ENCODE results near the gene INTS15. TPM values are rescaled to one million over a fixed set of nuclear protein-coding genes. Genes with fewer than 3 reads are reported as not detected.

Gene INTS15
- polyA plus RNA-seq, 1 donor (not counting 4 experiments of a cell fraction or from before 2014, with no cell fraction given): 11.9 TPM

GRCh38 chr7:6648815-6649104 lies 58.9 kb downstream of the INTS15 start:
- DNase-seq (ENCODE audit: low read depth, low spot score): no peak
- H3K27me3 ChIP-seq (ENCODE audit: control insufficient read depth, extremely low read depth, insufficient read depth, low read length): no peaks in the 10 kb centered on the region
- H3K4me1 ChIP-seq (ENCODE audit: control insufficient read depth, extremely low read depth, insufficient read depth, low read length): no peaks in the 10 kb centered on the region
- no peak for TF ChIP-seq EZH2 (IDR thresholded peaks at IDR 0.05; ENCODE audit: low read length)
- TF ChIP-seq CTCF (optimal IDR thresholded peaks at IDR 0.05 in 1 of 3, IDR thresholded peaks at IDR 0.05 in 1 of 3, conservative IDR thresholded peaks at IDR 0.05 in 1 of 3; ENCODE audit: extremely low read depth in 1 of 3, insufficient read depth in 2 of 3, low read length in 3 of 3): no peak
- no peaks in the 10 kb centered on the region for H4K20me1 ChIP-seq (ENCODE audit: control insufficient read depth, extremely low read depth, insufficient read depth, low read length)
- H3K4me2 ChIP-seq (ENCODE audit: control insufficient read depth, extremely low read depth, insufficient read depth, low read depth, low read length): no peak overlapping the region
- H3K79me2 ChIP-seq (ENCODE audit: control insufficient read depth, insufficient read depth, low read length): no peaks in the 10 kb centered on the region
- H3K9me3 ChIP-seq (ENCODE audit: control insufficient read depth, low read depth, low read length): no peaks in the 10 kb centered on the region
- no peak for FAIRE-seq
- H3K27ac ChIP-seq (ENCODE audit: control insufficient read depth, insufficient read depth, low read length): no peak overlapping the region
- H2AFZ ChIP-seq (ENCODE audit: control insufficient read depth, low read length): no peak overlapping the region
- peaks cover 17 to 21% of the 10 kb centered on the region in 2 experiments for H3K36me3 ChIP-seq (ENCODE audit: control insufficient read depth in 2 of 2, extremely low read depth in 1 of 2, insufficient read depth in 2 of 2, low read length in 2 of 2)
- no peaks in the 10 kb centered on the region for H3K9me1 ChIP-seq (ENCODE audit: control insufficient read depth, extremely low read depth, insufficient read depth, low read length)
- no peak overlapping the region for H3K4me3 ChIP-seq (ENCODE audit: control insufficient read depth in 2 of 3, extremely low read depth in 1 of 3, insufficient read depth in 2 of 3, low read depth in 1 of 3, low read length in 3 of 3)
- dilution Hi-C loops (cut with MboI; ENCODE audit: extremely low pct_ligation_motif_present, low sequenced_read_pairs): no loop called here
- no peak overlapping the region for H3K9ac ChIP-seq (ENCODE audit: control insufficient read depth, extremely low read depth, insufficient read depth, low read length)

- TF ChIP-seq CTCF (optimal IDR thresholded peaks at IDR 0.05 in 1 of 3, IDR thresholded peaks at IDR 0.05 in 1 of 3, conservative IDR thresholded peaks at IDR 0.05 in 1 of 3; ENCODE audit: extremely low read depth in 1 of 3, insufficient read depth in 2 of 3, low read length in 3 of 3): no peak
- no peak for TF ChIP-seq EZH2 (IDR thresholded peaks at IDR 0.05; ENCODE audit: low read length)
- Histone ChIP-seq H4K20me1 (ENCODE audit: control insufficient read depth, extremely low read depth, insufficient read depth, low read length) (no peaks in the 10 kb centered on the region), H3K9me1 (ENCODE audit: control insufficient read depth, extremely low read depth, insufficient read depth, low read length) (no peaks in the 10 kb centered on the region), H3K4me1 (ENCODE audit: control insufficient read depth, extremely low read depth, insufficient read depth, low read length) (no peaks in the 10 kb centered on the region), H3K36me3 (ENCODE audit: control insufficient read depth in 2 of 2, extremely low read depth in 1 of 2, insufficient read depth in 2 of 2, low read length in 2 of 2) (peaks cover 15 to 20% of the 10 kb centered on the region in 2 experiments), H3K4me3 (ENCODE audit: control insufficient read depth in 2 of 3, extremely low read depth in 1 of 3, insufficient read depth in 2 of 3, low read depth in 1 of 3, low read length in 3 of 3) (no peak overlapping the region), H3K27ac (ENCODE audit: control insufficient read depth, insufficient read depth, low read length) (no peak overlapping the region), H2AFZ (ENCODE audit: control insufficient read depth, low read length) (no peak overlapping the region), H3K9ac (ENCODE audit: control insufficient read depth, extremely low read depth, insufficient read depth, low read length) (no peak overlapping the region), H3K4me2 (ENCODE audit: control insufficient read depth, extremely low read depth, insufficient read depth, low read depth, low read length) (no peak overlapping the region), H3K27me3 (ENCODE audit: control insufficient read depth, extremely low read depth, insufficient read depth, low read length) (no peaks in the 10 kb centered on the region), H3K79me2 (ENCODE audit: control insufficient read depth, insufficient read depth, low read length) (no peaks in the 10 kb centered on the region), H3K9me3 (ENCODE audit: control insufficient read depth, low read depth, low read length) (no peaks in the 10 kb centered on the region)
- dilution Hi-C loops (cut with MboI; ENCODE audit: extremely low pct_ligation_motif_present, low sequenced_read_pairs): no loop called here
- DNase-seq (ENCODE audit: low read depth, low spot score) (no peak), FAIRE-seq (no peak)
Observed at GRCh38 chr7:6649241-6649961, 59.6 kb downstream of the INTS15 start.
